ENCODE data around the gene OR6C3.

- TF ChIP-seq, protein P1, sequence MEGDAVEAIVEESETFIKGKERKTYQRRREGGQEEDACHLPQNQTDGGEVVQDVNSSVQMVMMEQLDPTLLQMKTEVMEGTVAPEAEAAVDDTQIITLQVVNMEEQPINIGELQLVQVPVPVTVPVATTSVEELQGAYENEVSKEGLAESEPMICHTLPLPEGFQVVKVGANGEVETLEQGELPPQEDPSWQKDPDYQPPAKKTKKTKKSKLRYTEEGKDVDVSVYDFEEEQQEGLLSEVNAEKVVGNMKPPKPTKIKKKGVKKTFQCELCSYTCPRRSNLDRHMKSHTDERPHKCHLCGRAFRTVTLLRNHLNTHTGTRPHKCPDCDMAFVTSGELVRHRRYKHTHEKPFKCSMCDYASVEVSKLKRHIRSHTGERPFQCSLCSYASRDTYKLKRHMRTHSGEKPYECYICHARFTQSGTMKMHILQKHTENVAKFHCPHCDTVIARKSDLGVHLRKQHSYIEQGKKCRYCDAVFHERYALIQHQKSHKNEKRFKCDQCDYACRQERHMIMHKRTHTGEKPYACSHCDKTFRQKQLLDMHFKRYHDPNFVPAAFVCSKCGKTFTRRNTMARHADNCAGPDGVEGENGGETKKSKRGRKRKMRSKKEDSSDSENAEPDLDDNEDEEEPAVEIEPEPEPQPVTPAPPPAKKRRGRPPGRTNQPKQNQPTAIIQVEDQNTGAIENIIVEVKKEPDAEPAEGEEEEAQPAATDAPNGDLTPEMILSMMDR (IDR thresholded peaks at IDR 0.05): no peak
- TF ChIP-seq MAX (IDR thresholded peaks at IDR 0.05; ENCODE audit: low read depth) (no peak), RAD21 (IDR thresholded peaks at IDR 0.05; ENCODE audit: low read length) (no peak), TAF1 (IDR thresholded peaks at IDR 0.05; ENCODE audit: borderline replicate concordance, low read depth, low read length) (no peak), NRF1 (IDR thresholded peaks at IDR 0.05; ENCODE audit: low read depth, low read length) (no peak), EP300 (IDR thresholded peaks at IDR 0.05; ENCODE audit: borderline replicate concordance in 1 of 2, low read depth in 1 of 2, low read length in 1 of 2) (no peak)
Measured at GRCh38 chr12:55314043-55314442, 16.5 kb upstream of the OR6C3 start, which contains the start of gene OR6C1.

All from SK-N-SH (cell line).